ENCODE results near the gene TSPAN17.

DNA sequence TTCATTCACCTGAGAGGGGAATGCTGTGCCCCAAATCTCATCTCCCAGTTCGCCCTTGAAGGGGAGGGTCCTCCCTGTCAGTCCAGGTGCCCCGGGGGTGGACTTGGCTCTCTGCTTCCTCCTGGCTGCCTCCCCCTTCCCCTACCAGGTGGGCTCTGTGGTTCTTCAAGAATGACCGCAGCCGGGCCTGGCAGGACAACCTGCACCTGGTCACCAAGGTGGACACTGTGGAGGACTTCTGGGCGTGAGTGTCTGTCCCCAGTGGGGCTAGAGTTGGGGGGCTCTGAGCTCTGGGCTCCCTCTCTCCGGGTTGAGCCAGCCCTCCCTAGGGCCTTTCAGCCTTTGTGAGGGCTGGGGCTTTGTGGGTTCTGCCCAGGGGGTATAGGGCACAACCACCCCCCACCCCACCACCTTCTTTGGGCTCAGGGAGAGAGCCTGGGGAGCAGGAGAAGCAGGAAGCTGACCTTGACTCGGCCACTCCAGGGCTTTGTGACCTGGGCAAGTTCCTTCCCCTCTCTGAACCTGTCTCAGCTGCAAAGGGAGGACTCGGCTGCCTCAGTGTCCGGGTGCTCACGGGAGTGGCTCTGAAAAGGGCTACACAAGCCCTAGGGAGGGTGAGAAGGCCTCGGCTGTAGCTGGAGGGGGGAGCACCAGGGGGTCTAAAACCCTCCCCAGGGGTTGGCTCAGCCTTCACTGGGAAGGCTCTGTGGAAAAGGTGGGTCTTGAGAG, 3.6 kb upstream of the TSPAN17 start:
- TF ChIP-seq TCF7 (IDR thresholded peaks at IDR 0.05; ENCODE audit: borderline replicate concordance) = no peak
- TF ChIP-seq POLR2A (IDR thresholded peaks at IDR 0.05; ENCODE audit: low read depth, low read length) = no peak
- TF ChIP-seq CHD2 (IDR thresholded peaks at IDR 0.05; ENCODE audit: borderline replicate concordance, low read depth, low read length) = no peak
- TF ChIP-seq POLR2AphosphoS5 (IDR thresholded peaks at IDR 0.05; ENCODE audit: low read length) = no peak
- no peak for TF ChIP-seq E4F1 (IDR thresholded peaks at IDR 0.05; ENCODE audit: borderline replicate concordance, partially characterized antibody)
- TF ChIP-seq ATF7 (IDR thresholded peaks at IDR 0.05; ENCODE audit: low read depth) = no peak
- no peak for TF ChIP-seq YY1 (IDR thresholded peaks at IDR 0.05; ENCODE audit: low read depth, low read length)
- TF ChIP-seq, protein P1, sequence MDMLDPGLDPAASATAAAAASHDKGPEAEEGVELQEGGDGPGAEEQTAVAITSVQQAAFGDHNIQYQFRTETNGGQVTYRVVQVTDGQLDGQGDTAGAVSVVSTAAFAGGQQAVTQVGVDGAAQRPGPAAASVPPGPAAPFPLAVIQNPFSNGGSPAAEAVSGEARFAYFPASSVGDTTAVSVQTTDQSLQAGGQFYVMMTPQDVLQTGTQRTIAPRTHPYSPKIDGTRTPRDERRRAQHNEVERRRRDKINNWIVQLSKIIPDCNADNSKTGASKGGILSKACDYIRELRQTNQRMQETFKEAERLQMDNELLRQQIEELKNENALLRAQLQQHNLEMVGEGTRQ (IDR thresholded peaks at IDR 0.05; ENCODE audit: borderline replicate concordance, low read depth, low read length) = no peak
- TF ChIP-seq SPI1 (IDR thresholded peaks at IDR 0.05; ENCODE audit: borderline replicate concordance, insufficient read depth, low read depth, low read length) = no peak
- no peak for TF ChIP-seq CUX1 (IDR thresholded peaks at IDR 0.05; ENCODE audit: insufficient replicate concordance, low read depth, low read length)
- TF ChIP-seq, protein P2, sequence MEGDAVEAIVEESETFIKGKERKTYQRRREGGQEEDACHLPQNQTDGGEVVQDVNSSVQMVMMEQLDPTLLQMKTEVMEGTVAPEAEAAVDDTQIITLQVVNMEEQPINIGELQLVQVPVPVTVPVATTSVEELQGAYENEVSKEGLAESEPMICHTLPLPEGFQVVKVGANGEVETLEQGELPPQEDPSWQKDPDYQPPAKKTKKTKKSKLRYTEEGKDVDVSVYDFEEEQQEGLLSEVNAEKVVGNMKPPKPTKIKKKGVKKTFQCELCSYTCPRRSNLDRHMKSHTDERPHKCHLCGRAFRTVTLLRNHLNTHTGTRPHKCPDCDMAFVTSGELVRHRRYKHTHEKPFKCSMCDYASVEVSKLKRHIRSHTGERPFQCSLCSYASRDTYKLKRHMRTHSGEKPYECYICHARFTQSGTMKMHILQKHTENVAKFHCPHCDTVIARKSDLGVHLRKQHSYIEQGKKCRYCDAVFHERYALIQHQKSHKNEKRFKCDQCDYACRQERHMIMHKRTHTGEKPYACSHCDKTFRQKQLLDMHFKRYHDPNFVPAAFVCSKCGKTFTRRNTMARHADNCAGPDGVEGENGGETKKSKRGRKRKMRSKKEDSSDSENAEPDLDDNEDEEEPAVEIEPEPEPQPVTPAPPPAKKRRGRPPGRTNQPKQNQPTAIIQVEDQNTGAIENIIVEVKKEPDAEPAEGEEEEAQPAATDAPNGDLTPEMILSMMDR (IDR thresholded peaks at IDR 0.05 in 2 of 3, conservative IDR thresholded peaks at IDR 0.05 in 1 of 3; ENCODE audit: control insufficient read depth in 2 of 3, extremely low read depth in 1 of 3, insufficient read depth in 1 of 3, low read depth in 3 of 3, low read length in 3 of 3) = no peak
- TF ChIP-seq TAF1 (IDR thresholded peaks at IDR 0.05; ENCODE audit: borderline replicate concordance, low read depth, low read length) = no peak
